ENCODE data around the gene DTD2. TPM values are rescaled to one million over a fixed set of nuclear protein-coding genes. Genes with fewer than 3 reads are reported as not detected.
"Not testable (repeated sequence)": the region's sequence is repeated elsewhere in the genome, so short reads cannot be mapped to it uniquely, and the experiment has no call there.

Gene DTD2
- total RNA-seq, 4 donors from 2014 or later = 7.5 to 62.7 (median 25.9) TPM

- Histone ChIP-seq H3K4me3 (no peak overlapping the region), H3K36me3 (no peaks in the 10 kb centered on the region), H3K27me3 (no peaks in the 10 kb centered on the region), H3K27ac (no peak overlapping the region), H3K9me3 (no peaks in the 10 kb centered on the region), H3K4me1 (peaks cover 0 to 4% (median 0%) of the 10 kb centered on the region in 4 donors)
- in situ Hi-C loops (cut with MboI; ENCODE audit: low pct_ligation_motif_present in 1 of 4, low pct_unique_long_range_greater_than_20kb in 1 of 4, low sequenced_read_pairs in 3 of 4) (no loop called here), intact Hi-C loops (cut with DNase I; ENCODE audit: low total_unique reads) (no loop called here)
- no peak for DNase-seq
- TF ChIP-seq POLR2A (IDR thresholded peaks at IDR 0.05) (no peak), EP300 (IDR thresholded peaks at IDR 0.05; ENCODE audit: low read depth) (no peak), POLR2AphosphoS5 (IDR thresholded peaks at IDR 0.05) (no peak), CTCF (IDR thresholded peaks at IDR 0.05) (no peak)
Observed at GRCh38 chr14:31465111-31465510, 7.8 kb upstream of the DTD2 start.

GRCh38 chr14:31462450-31462849 is 5.1 kb upstream of the DTD2 start:
- intact Hi-C loops (cut with DNase I; ENCODE audit: low total_unique reads); H3K36me3 ChIP-seq; H3K27ac ChIP-seq; H3K4me3 ChIP-seq; DNase-seq; H3K9me3 ChIP-seq; H3K4me1 ChIP-seq; in situ Hi-C loops (cut with MboI; ENCODE audit: low pct_ligation_motif_present in 1 of 4, low pct_unique_long_range_greater_than_20kb in 1 of 4, low sequenced_read_pairs in 3 of 4); H3K27me3 ChIP-seq: not testable (repeated sequence)
- WGBS, 2 donors (ENCODE audit: low coverage in 1 of 2) = 82 to 89% methylated on average over 2 of the region's 2 CpGs

- H3K36me3 ChIP-seq = no peaks in the 10 kb centered on the region
- no peak for DNase-seq
- no peak overlapping the region for H3K4me3 ChIP-seq
- no peak overlapping the region for H3K27ac ChIP-seq
- H3K27me3 ChIP-seq = no peaks in the 10 kb centered on the region
- in situ Hi-C loops (cut with MboI; ENCODE audit: low pct_ligation_motif_present in 1 of 4, low pct_unique_long_range_greater_than_20kb in 1 of 4, low sequenced_read_pairs in 3 of 4) (no loop called here), intact Hi-C loops (cut with DNase I; ENCODE audit: low total_unique reads) (no loop called here)
- WGBS, 2 donors (ENCODE audit: low coverage in 1 of 2) = 79 to 88% methylated on average over 3 of the region's 3 CpGs
- H3K9me3 ChIP-seq = no peaks in the 10 kb centered on the region
- no peak for TF ChIP-seq POLR2AphosphoS5 (IDR thresholded peaks at IDR 0.05)
- no peak for TF ChIP-seq CTCF (IDR thresholded peaks at IDR 0.05)
- TF ChIP-seq EP300 (IDR thresholded peaks at IDR 0.05; ENCODE audit: low read depth) = no peak
- TF ChIP-seq POLR2A (IDR thresholded peaks at IDR 0.05) = no peak
- H3K4me1 ChIP-seq = peaks cover 0 to 7% (median 2%) of the 10 kb centered on the region in 4 donors
Observed at GRCh38 chr14:31461545-31461944, 4.2 kb upstream of the DTD2 start.

GRCh38 chr14:31457665-31458659 is 656 bp upstream of the DTD2 start:
- in situ Hi-C loops (cut with MboI; ENCODE audit: low pct_ligation_motif_present in 1 of 4, low pct_unique_long_range_greater_than_20kb in 1 of 4, low sequenced_read_pairs in 3 of 4) (no loop called here), intact Hi-C loops (cut with DNase I; ENCODE audit: low total_unique reads) (no loop called here)
- peak overlapping the region in 3 of 4 donors; percentile 52 to 73 (median 62) for H3K4me3 ChIP-seq
- TF ChIP-seq POLR2AphosphoS5 (IDR thresholded peaks at IDR 0.05) (no peak), CTCF (IDR thresholded peaks at IDR 0.05) (no peak)
- 37 to 38% methylated on average over 10 to 11 of the region's 11 CpGs for WGBS, 2 donors (ENCODE audit: low coverage in 1 of 2)
- H3K27me3 ChIP-seq = no peaks in the 10 kb centered on the region
- H3K27ac ChIP-seq = peak overlapping the region; percentile 89 to 93 (median 92)
- H3K36me3 ChIP-seq = no peaks in the 10 kb centered on the region
- H3K9me3 ChIP-seq = no peaks in the 10 kb centered on the region
- peaks cover 0 to 15% (median 4%) of the 10 kb centered on the region in 4 donors for H3K4me1 ChIP-seq
- no peak for DNase-seq
